DOHH2 (cell line): Measurements from ENCODE around the gene RPN2.

Source experiments
- H3F3A ChIP-seq: fragments of 200-600 bp; sonication (generic), shearing (Covaris generic); 2 replicates; pipeline ENCODE4 v1.6.0; 2016; ENCODE audit warnings: antibody characterized with exemption, mild to moderate bottlenecking; ENCODE audit not compliant: control insufficient read depth, insufficient read depth
- H3K27ac ChIP-seq: fragments of 200-600 bp; sonication (generic); 2 replicates; pipeline ENCODE4 v1.5.1; 2014; ENCODE audit warnings: low read depth, mild to moderate bottlenecking, low read length, moderate library complexity
- H3K27me3 ChIP-seq: fragments of 200-600 bp; sonication (generic); 2 replicates; pipeline ENCODE4 v1.6.1; 2014; ENCODE audit warnings: mild to moderate bottlenecking, low read length, mixed read lengths; ENCODE audit not compliant: control insufficient read depth
- H3K36me3 ChIP-seq: fragments of 200-600 bp; sonication (generic); 2 replicates; pipeline ENCODE4 v1.6.1; 2014; ENCODE audit warnings: mild to moderate bottlenecking, low read length, moderate library complexity, mixed read lengths; ENCODE audit not compliant: control insufficient read depth
- H3K4me1 ChIP-seq: fragments of 200-600 bp; sonication (generic); 2 replicates; pipeline ENCODE4 v1.6.1; 2014; ENCODE audit warnings: mild to moderate bottlenecking, low read length, mixed read lengths; ENCODE audit not compliant: control insufficient read depth
- H3K4me2 ChIP-seq: fragments of 200-600 bp; sonication (generic); 2 replicates; pipeline ENCODE4 v1.6.0; 2014; ENCODE audit warnings: mild to moderate bottlenecking, low read length, moderate library complexity
- H3K4me3 ChIP-seq: fragments of 200-600 bp; sonication (generic); 2 replicates; pipeline ENCODE4 v1.5.1; 2014; ENCODE audit warnings: mild to moderate bottlenecking, low read length, mixed read lengths
- H3K79me2 ChIP-seq: fragments of 200-600 bp; sonication (generic); 2 replicates; pipeline ENCODE4 v1.6.1; 2014; ENCODE audit warnings: mild to moderate bottlenecking, low read length, mixed read lengths; ENCODE audit not compliant: control insufficient read depth
- H3K9me2 ChIP-seq: fragments of 200-600 bp; sonication (generic); replicated peaks from 2 replicates; pipeline ENCODE4 v1.6.1; 2014; ENCODE audit warnings: mild to moderate bottlenecking, low read length, mixed read lengths; ENCODE audit not compliant: control insufficient read depth
- H3K9me3 ChIP-seq: fragments of 200-600 bp; sonication (generic); 2 replicates; pipeline ENCODE4 v1.6.1; 2014; ENCODE audit warnings: antibody characterized with exemption, low read length, mixed read lengths; ENCODE audit not compliant: control insufficient read depth, insufficient read depth
- H4K20me1 ChIP-seq: fragments of 200-600 bp; sonication (generic); 2 replicates; pipeline ENCODE4 v1.6.0; 2014; ENCODE audit warnings: low read depth, mild to moderate bottlenecking, antibody characterized with exemption, low read length, moderate library complexity; ENCODE audit not compliant: control insufficient read depth, insufficient read depth
- EZH2phosphoT487 ChIP-seq: fragments of 200-600 bp; sonication (generic); IDR thresholded peaks from 2 replicates; pipeline ENCODE4 v1.6.1; 2017; ENCODE audit warnings: borderline replicate concordance, mild to moderate bottlenecking, antibody characterized with exemption, low read length, moderate library complexity, mixed read lengths
- TF ChIP-seq, protein P1 (sequence below): fragments of 200-600 bp; sonication (generic); IDR thresholded peaks from one replicate; pipeline ENCODE4 v1.5.1; 2014; ENCODE audit warnings: antibody characterized with exemption, mild to moderate bottlenecking, low read depth, low read length; ENCODE audit not compliant: poor library complexity, severe bottlenecking

Gene RPN2

DNA sequence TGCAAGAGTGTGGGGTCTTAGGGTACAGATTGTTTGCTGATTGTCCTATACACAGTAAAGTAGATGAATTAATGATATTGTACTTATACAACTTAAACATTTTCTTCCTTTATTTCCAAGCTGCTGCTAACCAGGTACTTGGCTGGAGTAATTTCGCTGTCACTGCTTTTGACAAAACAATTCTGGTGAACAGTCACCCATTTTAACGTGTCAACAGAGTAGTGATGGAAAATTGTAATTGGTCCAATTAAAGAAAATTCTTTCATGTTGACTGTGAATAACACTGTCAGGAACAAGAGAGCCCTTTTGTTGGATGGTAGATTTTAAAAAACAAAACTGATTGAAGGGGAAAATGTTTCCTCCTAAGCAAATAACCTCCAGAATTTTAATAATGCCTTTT lies 26.7 kb downstream of the RPN2 start:
- H3K79me2 ChIP-seq, result peaks cover 24% of the 10 kb centered on the region
- H3K27ac ChIP-seq, result no peak overlapping the region
- TF ChIP-seq, protein P1, sequence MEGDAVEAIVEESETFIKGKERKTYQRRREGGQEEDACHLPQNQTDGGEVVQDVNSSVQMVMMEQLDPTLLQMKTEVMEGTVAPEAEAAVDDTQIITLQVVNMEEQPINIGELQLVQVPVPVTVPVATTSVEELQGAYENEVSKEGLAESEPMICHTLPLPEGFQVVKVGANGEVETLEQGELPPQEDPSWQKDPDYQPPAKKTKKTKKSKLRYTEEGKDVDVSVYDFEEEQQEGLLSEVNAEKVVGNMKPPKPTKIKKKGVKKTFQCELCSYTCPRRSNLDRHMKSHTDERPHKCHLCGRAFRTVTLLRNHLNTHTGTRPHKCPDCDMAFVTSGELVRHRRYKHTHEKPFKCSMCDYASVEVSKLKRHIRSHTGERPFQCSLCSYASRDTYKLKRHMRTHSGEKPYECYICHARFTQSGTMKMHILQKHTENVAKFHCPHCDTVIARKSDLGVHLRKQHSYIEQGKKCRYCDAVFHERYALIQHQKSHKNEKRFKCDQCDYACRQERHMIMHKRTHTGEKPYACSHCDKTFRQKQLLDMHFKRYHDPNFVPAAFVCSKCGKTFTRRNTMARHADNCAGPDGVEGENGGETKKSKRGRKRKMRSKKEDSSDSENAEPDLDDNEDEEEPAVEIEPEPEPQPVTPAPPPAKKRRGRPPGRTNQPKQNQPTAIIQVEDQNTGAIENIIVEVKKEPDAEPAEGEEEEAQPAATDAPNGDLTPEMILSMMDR, result no peak
- no peak for TF ChIP-seq EZH2phosphoT487
- H3F3A ChIP-seq, result peaks cover 7% of the 10 kb centered on the region
- no peaks in the 10 kb centered on the region for H3K9me2 ChIP-seq
- no peaks in the 10 kb centered on the region for H3K4me1 ChIP-seq
- no peaks in the 10 kb centered on the region for H4K20me1 ChIP-seq
- no peaks in the 10 kb centered on the region for H3K27me3 ChIP-seq
- peaks cover 94% of the 10 kb centered on the region for H3K36me3 ChIP-seq
- no peak overlapping the region for H3K4me3 ChIP-seq
- no peak overlapping the region for H3K4me2 ChIP-seq
- H3K9me3 ChIP-seq, result no peaks in the 10 kb centered on the region

DNA sequence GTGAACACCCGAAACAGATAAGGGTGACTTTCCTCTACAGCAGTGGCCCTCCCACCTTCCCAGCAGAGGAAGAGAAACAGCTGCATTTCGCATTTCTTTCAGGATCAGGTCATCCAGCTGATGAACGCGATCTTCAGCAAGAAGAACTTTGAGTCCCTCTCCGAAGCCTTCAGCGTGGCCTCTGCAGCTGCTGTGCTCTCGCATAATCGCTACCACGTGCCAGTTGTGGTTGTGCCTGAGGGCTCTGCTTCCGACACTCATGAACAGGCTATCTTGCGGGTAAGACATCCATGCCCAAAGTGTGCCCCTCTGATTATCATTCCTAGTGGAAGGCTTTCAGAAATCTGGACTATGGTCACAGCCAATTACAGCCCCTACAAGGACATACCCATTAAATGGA lies 28.0 kb downstream of the RPN2 start:
- no peak overlapping the region for H3K27ac ChIP-seq
- no peaks in the 10 kb centered on the region for H4K20me1 ChIP-seq

DNA sequence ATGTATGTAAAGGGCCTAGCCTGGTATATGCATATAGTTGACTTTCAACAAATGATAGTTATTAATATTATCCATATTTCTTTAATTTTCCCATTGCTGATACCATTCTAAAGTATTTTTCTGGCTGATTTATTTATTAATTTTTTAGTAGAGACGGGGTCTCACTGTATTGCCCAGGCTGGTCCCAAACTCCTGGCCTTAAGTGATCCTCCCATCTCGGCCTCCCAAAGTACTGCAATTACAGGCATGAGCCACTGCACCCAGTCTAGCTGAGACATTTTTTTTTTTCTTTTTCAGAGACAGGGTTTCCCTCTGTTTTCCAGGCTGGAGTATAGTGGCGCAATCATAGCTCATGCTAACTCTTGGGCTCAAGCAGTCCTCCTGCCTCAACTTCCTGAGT lies 30.1 kb downstream of the RPN2 start:
- Histone ChIP-seq H3F3A (no peaks in the 10 kb centered on the region), H3K36me3 (peaks cover 86% of the 10 kb centered on the region), H3K9me2 (no peaks in the 10 kb centered on the region), H3K4me1 (no peaks in the 10 kb centered on the region), H3K9me3 (no peaks in the 10 kb centered on the region), H3K27me3 (no peaks in the 10 kb centered on the region), H3K4me3 (no peak overlapping the region), H3K4me2 (no peak overlapping the region), H3K79me2 (no peaks in the 10 kb centered on the region), H4K20me1 (no peaks in the 10 kb centered on the region), H3K27ac (no peak overlapping the region)
- TF ChIP-seq EZH2phosphoT487, result no peak
- TF ChIP-seq, protein P1, result no peak

More for the DNA sequence above, 28.0 kb downstream of the RPN2 start:
- H3F3A ChIP-seq, result no peaks in the 10 kb centered on the region
- H3K4me2 ChIP-seq, result no peak overlapping the region
- no peak overlapping the region for H3K4me3 ChIP-seq
- H3K27me3 ChIP-seq, result no peaks in the 10 kb centered on the region
- peaks cover 14% of the 10 kb centered on the region for H3K79me2 ChIP-seq
- no peak for TF ChIP-seq EZH2phosphoT487
- TF ChIP-seq, protein P1, result no peak
- no peaks in the 10 kb centered on the region for H3K9me2 ChIP-seq
- no peaks in the 10 kb centered on the region for H3K9me3 ChIP-seq
- peaks cover 86% of the 10 kb centered on the region for H3K36me3 ChIP-seq
- H3K4me1 ChIP-seq, result no peaks in the 10 kb centered on the region
